Smooth muscle cell (in vitro differentiated cells): Measurements from ENCODE around the gene PRKACB. TPM values are rescaled to one million over a fixed set of nuclear protein-coding genes. Genes with fewer than 3 reads are reported as not detected.

ENCODE experiments used
- DNase-seq: peaks from one replicate; lab custom pipeline; 2025; ENCODE audit not compliant: unreplicated experiment; lab: John Stamatoyannopoulos, UW
- H2AFZ ChIP-seq: fragments of 200-600 bp; sonication (generic); 2 replicates; pipeline ENCODE4 v1.6.0; 2016; ENCODE audit warnings: antibody characterized with exemption, low read depth, mild to moderate bottlenecking
- H3F3A ChIP-seq: fragments of 200-600 bp; sonication (generic); 2 replicates; pipeline ENCODE4 v1.6.0; 2017; ENCODE audit warnings: antibody characterized with exemption, low read depth
- H3K27ac ChIP-seq: fragments of 200-600 bp; sonication (generic); 2 replicates; pipeline ENCODE4 v1.5.1; 2016; ENCODE audit warnings: low read depth, mild to moderate bottlenecking
- H3K27me3 ChIP-seq: fragments of 200-600 bp; sonication (generic); 2 replicates; pipeline ENCODE4 v1.6.1; 2016; ENCODE audit warnings: low read depth, mild to moderate bottlenecking
- H3K36me3 ChIP-seq: fragments of 200-600 bp; sonication (generic); 2 replicates; pipeline ENCODE4 v1.5.1; 2016; ENCODE audit warnings: low read depth
- H3K4me1 ChIP-seq: fragments of 200-600 bp; sonication (generic); 2 replicates; pipeline ENCODE4 v1.5.1; 2016; ENCODE audit warnings: low read depth
- H3K4me2 ChIP-seq: fragments of 200-600 bp; sonication (generic); 2 replicates; pipeline ENCODE4 v1.6.0; 2016; ENCODE audit warnings: mild to moderate bottlenecking
- H3K4me3 ChIP-seq: fragments of 200-600 bp; sonication (generic); 2 replicates; pipeline ENCODE4 v1.5.1; 2016; ENCODE audit warnings: mild to moderate bottlenecking
- H3K79me2 ChIP-seq: fragments of 200-600 bp; sonication (generic); 2 replicates; pipeline ENCODE4 v1.6.0; 2016; ENCODE audit warnings: low read depth, mild to moderate bottlenecking
- H3K9ac ChIP-seq: fragments of 200-600 bp; sonication (generic); 2 replicates; pipeline ENCODE4 v1.6.0; 2016; ENCODE audit warnings: low read depth
- H3K9me3 ChIP-seq: fragments of 200-600 bp; sonication (generic); replicated peaks from 2 replicates; pipeline ENCODE4 v1.5.1; 2016; ENCODE audit warnings: low read depth
- H4K20me1 ChIP-seq: fragments of 200-600 bp; sonication (generic); 2 replicates; pipeline ENCODE4 v1.6.0; 2016; ENCODE audit warnings: low read depth
- WGBS: methylation state at CpG from one replicate; pipeline ENCODE4 v1.1.7; 2016; ENCODE audit warnings: low lambda C conversion rate; 5-methylcytosine and 5-hydroxymethylcytosine counted together
- polyA plus RNA-seq: library from polyadenylated mRNA; unstranded; fragments of >200 nt; fragmentation: Nextera tagmentation; extraction: Ambion mirVana; gene quantifications from 2 replicates; pipeline ENCODE4 v1.2.1, GENCODE V29; 2016
- total RNA-seq: library from RNA; depleted of rRNA; stranded (reverse); fragments of >200 nt; gene quantifications from 2 replicates; pipeline ENCODE4 v1.2.3, GENCODE V29; 2014
- TF ChIP-seq, protein P1 (sequence below): fragments of 200-600 bp; sonication (generic); IDR thresholded peaks from 2 replicates; pipeline ENCODE4 v1.5.1; 2017; ENCODE audit warnings: borderline replicate concordance, mild to moderate bottlenecking, antibody characterized with exemption; ENCODE audit not compliant: insufficient read depth, poor library complexity, severe bottlenecking

The PRKACB gene
- total and polyA plus RNA-seq, 2 experiments from 2014 or later: 18.8 to 42.3 TPM

GRCh38 chr1:84159533-84160240 lies 15.6 kb downstream of the PRKACB start:
- no peaks in the 10 kb centered on the region for H3K36me3 ChIP-seq
- H3F3A ChIP-seq: no peaks in the 10 kb centered on the region
- H3K27ac ChIP-seq: no peak overlapping the region
- no peaks in the 10 kb centered on the region for H4K20me1 ChIP-seq
- peaks cover 24% of the 10 kb centered on the region for H3K79me2 ChIP-seq
- no peak overlapping the region for H2AFZ ChIP-seq
- no peak overlapping the region for H3K4me2 ChIP-seq
- DNase-seq: no peak
- no peak overlapping the region for H3K9ac ChIP-seq
- H3K9me3 ChIP-seq: no peaks in the 10 kb centered on the region
- 94% methylated on average over 5 of the region's 5 CpGs for WGBS
- TF ChIP-seq, protein P1, sequence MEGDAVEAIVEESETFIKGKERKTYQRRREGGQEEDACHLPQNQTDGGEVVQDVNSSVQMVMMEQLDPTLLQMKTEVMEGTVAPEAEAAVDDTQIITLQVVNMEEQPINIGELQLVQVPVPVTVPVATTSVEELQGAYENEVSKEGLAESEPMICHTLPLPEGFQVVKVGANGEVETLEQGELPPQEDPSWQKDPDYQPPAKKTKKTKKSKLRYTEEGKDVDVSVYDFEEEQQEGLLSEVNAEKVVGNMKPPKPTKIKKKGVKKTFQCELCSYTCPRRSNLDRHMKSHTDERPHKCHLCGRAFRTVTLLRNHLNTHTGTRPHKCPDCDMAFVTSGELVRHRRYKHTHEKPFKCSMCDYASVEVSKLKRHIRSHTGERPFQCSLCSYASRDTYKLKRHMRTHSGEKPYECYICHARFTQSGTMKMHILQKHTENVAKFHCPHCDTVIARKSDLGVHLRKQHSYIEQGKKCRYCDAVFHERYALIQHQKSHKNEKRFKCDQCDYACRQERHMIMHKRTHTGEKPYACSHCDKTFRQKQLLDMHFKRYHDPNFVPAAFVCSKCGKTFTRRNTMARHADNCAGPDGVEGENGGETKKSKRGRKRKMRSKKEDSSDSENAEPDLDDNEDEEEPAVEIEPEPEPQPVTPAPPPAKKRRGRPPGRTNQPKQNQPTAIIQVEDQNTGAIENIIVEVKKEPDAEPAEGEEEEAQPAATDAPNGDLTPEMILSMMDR: no peak
- no peaks in the 10 kb centered on the region for H3K4me1 ChIP-seq
- no peaks in the 10 kb centered on the region for H3K27me3 ChIP-seq
- H3K4me3 ChIP-seq: no peak overlapping the region

- Histone ChIP-seq H3K36me3 (no peaks in the 10 kb centered on the region), H3K9me3 (no peaks in the 10 kb centered on the region), H3K27me3 (no peaks in the 10 kb centered on the region), H3K4me2 (no peak overlapping the region), H3F3A (no peaks in the 10 kb centered on the region), H2AFZ (no peak overlapping the region), H3K4me3 (no peak overlapping the region), H3K27ac (no peak overlapping the region), H3K4me1 (no peaks in the 10 kb centered on the region), H4K20me1 (no peaks in the 10 kb centered on the region), H3K9ac (no peak overlapping the region), H3K79me2 (peaks cover 19% of the 10 kb centered on the region)
- WGBS: 94% methylated on average over 2 of the region's 2 CpGs
- no peak for DNase-seq
- TF ChIP-seq, protein P1: no peak
These were observed 18.2 kb downstream of the PRKACB start for GRCh38 chr1:84162295-84162694.

DNA sequence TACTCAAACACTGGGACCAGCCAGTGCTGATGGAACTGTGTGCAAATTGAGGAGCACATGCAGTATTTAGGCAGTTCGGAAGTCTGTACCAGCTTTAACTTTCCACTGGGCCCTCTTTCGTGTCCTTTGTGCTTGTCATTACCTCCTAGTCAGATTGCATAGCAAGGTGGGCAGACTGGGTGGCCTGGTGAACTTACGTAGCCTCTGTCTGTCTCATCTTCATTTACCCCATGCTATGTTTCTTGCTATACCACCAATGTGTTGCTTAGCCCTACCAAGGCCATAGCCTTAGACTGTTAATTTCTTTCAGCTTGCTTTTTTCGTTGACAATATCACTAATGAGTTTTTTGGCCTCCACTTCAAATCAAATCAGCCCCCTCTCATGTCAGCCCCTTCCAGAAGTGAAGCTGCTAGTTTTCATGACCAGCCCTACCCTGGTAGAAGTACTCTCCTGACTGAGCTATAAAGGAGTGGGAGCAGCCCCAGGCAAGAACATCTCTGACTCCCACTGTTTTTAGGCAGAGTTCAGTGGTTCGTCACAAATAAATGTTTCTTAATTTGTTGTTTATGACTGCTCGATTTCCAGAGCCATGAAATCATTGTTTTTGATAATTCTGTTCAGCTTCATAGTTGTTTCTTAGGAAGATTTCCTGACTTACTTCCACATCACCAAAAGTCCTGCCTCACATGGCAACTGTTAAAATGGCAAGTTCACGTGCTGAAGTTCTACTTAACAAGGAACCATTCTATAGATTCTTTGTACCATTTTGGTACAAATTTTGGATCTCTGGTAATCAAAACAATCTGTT lies 19.3 kb downstream of the PRKACB start:
- no peaks in the 10 kb centered on the region for H3K4me1 ChIP-seq
- H3K4me2 ChIP-seq: no peak overlapping the region
- TF ChIP-seq, protein P1: no peak
- no peak overlapping the region for H3K9ac ChIP-seq
- no peaks in the 10 kb centered on the region for H3K36me3 ChIP-seq
- no peak overlapping the region for H3K4me3 ChIP-seq
- no peak overlapping the region for H3K27ac ChIP-seq
- WGBS: 93% methylated on average over 7 of the region's 7 CpGs
- DNase-seq: no peak
- H2AFZ ChIP-seq: no peak overlapping the region
- no peaks in the 10 kb centered on the region for H4K20me1 ChIP-seq
- no peaks in the 10 kb centered on the region for H3F3A ChIP-seq
- H3K9me3 ChIP-seq: no peaks in the 10 kb centered on the region
- peaks cover 19% of the 10 kb centered on the region for H3K79me2 ChIP-seq
- H3K27me3 ChIP-seq: no peaks in the 10 kb centered on the region

GRCh38 chr1:84164161-84164560 lies 20.1 kb downstream of the PRKACB start:
- WGBS: 93% methylated on average over 5 of the region's 5 CpGs
- peaks cover 19% of the 10 kb centered on the region for H3K79me2 ChIP-seq
- H3K27ac ChIP-seq: no peak overlapping the region
- H3K9ac ChIP-seq: no peak overlapping the region
- no peaks in the 10 kb centered on the region for H3K36me3 ChIP-seq
- TF ChIP-seq, protein P1: no peak
- H4K20me1 ChIP-seq: no peaks in the 10 kb centered on the region
- no peaks in the 10 kb centered on the region for H3K4me1 ChIP-seq
- no peak for DNase-seq
- H3K27me3 ChIP-seq: no peaks in the 10 kb centered on the region
- H3K4me3 ChIP-seq: no peak overlapping the region
- no peak overlapping the region for H3K4me2 ChIP-seq
- no peaks in the 10 kb centered on the region for H3K9me3 ChIP-seq
- H2AFZ ChIP-seq: no peak overlapping the region
- H3F3A ChIP-seq: no peaks in the 10 kb centered on the region
